Subcutaneous abdominal adipose tissue (tissue), 5 donors: ENCODE measurements around the gene COL18A1.
"Not testable (repeated sequence)": the region's sequence is repeated elsewhere in the genome, so short reads cannot be mapped to it uniquely, and the experiment has no call there.

Experiments
- H3K27ac ChIP-seq: one replicate; pipeline ENCODE4 v1.7.0; 2013; ENCODE audit warnings: low read depth, mild to moderate bottlenecking, inconsistent platforms, low read length, moderate library complexity
- H3K27me3 ChIP-seq, 5 donors: one replicate each; pipeline ENCODE4 v1.7.0; 2013; ENCODE audit warnings: low read length in 5 of 5, inconsistent platforms in 1 of 5; ENCODE audit not compliant: control insufficient read depth in 5 of 5, insufficient read depth in 4 of 5
- H3K36me3 ChIP-seq, 5 donors: one replicate each; pipeline ENCODE4 v1.7.0; 2013; ENCODE audit warnings: low read length in 5 of 5; ENCODE audit not compliant: control insufficient read depth in 5 of 5, insufficient read depth in 5 of 5
- H3K4me1 ChIP-seq, 5 donors: one replicate each; pipeline ENCODE4 v1.7.0; 2013; ENCODE audit warnings: low read length in 5 of 5, mild to moderate bottlenecking in 3 of 5, moderate library complexity in 1 of 5; ENCODE audit not compliant: control insufficient read depth in 5 of 5, insufficient read depth in 5 of 5
- H3K4me3 ChIP-seq, 5 donors: one replicate each; pipeline ENCODE4 v1.7.0; 2013; ENCODE audit warnings: low read length in 5 of 5, low read depth in 1 of 5
- H3K9ac ChIP-seq, 5 donors: one replicate each; pipeline ENCODE4 v1.7.0; 2013; ENCODE audit warnings: low read length in 5 of 5, mild to moderate bottlenecking in 4 of 5, moderate library complexity in 3 of 5
- H3K9me3 ChIP-seq, 5 donors: one replicate each; pipeline ENCODE4 v1.7.0; 2013; ENCODE audit warnings: low read length in 5 of 5; ENCODE audit not compliant: control insufficient read depth in 5 of 5
- donor health status: healthy.
- donor health status: healthy.
- donor health status: healthy.
- donor health status: healthy.
- donor health status: healthy.

The COL18A1 gene

DNA sequence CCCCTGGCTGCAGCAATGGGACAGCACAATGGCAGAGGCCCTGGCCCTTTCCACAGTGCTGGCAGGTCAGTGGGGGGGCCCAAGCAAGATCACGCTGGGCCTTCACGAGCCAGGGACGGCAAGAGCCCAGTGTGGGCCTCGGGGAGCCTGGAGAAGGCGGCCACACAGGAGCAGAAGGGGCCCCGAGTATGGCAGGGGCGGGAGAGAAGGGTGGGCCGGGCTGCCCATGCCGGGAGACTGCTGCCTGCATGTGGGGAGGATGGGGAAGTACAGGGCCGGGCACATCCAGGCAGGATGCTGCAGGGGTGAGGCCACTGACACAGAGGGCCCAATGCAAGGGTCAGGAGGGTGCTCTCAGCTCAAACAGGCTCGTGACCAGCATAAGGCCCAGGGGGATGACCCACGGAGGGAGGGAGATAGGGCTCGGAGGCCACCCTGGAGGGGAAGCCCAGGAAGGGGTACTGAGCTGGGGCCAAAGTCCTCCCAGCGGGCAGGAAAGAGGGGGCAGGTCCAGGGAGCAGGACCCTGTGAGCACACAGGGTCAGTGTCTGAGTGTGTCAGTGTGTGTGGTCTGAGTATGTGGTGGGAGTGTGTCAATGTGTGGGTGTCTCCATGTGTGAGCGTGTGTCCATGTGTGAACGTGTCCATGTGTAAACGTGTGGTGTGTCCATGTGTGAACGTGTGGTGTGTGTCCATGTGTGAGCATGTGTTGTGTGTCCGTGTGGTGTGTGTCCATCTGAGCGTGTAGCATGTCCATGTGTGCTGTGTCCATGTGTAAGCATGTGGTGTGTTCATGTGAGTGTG, 124.2 kb downstream of the COL18A1 start:
- Histone ChIP-seq H3K4me3 (no peak overlapping the region), H3K27ac (no peak overlapping the region), H3K4me1 (peaks cover 0 to 52% (median 30%) of the 10 kb centered on the region in 5 donors), H3K9me3 (no peaks in the 10 kb centered on the region), H3K36me3 (peaks cover 0 to 37% (median 19%) of the 10 kb centered on the region in 5 donors), H3K9ac (no peak overlapping the region), H3K27me3 (no peaks in the 10 kb centered on the region)

DNA sequence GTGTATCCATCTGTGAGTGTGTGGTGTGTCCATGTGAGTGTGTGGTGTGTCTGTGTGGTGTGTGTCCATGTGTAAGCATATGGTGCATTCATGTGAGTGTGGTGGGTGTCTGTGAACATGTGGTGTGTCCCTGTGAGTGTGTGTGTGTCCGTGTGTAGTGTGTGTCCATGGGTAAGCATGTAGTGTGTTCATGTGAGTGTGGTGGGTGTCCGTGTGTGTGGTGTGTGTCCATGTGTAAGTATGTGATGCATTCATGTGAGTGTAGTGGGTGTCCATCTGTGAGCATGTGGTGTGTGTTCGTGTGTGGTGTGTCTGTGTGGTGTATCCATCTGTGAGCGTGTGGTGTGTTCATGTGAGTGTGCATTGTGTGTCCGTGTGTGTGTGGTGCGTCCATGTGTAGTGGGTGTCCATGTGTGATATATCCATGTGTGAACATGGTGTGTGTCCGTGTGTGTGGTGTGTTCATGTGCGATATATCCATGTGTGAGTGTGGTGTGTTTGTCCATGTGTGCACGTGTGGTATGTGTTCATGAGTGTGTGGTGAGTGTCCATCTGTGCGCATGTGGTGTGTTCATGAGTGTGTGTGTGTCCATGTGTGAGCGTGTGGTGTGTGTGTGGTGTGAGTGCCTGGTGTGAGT, 124.9 kb downstream of the COL18A1 start:
- Histone ChIP-seq H3K27ac (no peak overlapping the region), H3K36me3 (peaks cover 0 to 34% (median 19%) of the 10 kb centered on the region in 5 donors), H3K4me1 (peaks cover 1 to 58% (median 37%) of the 10 kb centered on the region in 5 donors), H3K9ac (no peak overlapping the region), H3K4me3 (no peak overlapping the region), H3K9me3 (no peaks in the 10 kb centered on the region), H3K27me3 (no peaks in the 10 kb centered on the region)

DNA sequence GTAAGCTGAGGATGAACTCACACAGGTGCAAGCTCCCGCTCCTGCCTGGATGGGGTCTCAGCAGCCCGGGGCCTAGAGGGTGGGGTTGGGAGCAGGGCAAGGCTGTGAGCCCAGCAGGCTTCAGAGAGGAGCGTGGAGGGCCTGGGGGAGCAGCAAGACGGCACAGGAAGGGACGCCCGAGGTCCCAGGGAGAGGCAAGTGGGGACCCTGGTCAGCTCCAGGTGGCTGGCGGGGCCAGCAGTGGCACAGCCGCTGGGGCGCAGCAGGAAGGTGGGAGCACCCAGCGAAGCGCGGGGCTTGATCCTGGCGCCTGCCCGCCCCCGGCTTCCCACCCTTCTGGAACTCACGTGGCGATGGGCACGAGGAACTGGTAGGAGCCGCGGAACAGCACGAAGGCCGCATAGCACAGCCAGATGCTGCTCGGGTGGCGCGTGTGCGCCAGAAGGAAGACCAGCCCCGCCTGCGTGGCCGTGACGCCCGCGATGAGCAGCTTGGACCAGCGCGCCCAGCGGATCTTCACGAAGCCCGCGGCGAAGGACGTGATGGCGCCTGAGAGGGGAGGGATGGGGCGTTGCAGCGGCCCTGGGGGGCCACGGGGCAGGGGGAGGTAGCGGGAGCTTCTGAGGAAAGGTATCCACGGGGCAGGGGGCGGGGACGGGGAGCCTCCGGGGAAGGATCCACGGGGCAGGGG, 125.6 kb downstream of the COL18A1 start:
- Histone ChIP-seq H3K4me1 (peaks cover 1 to 58% (median 38%) of the 10 kb centered on the region in 5 donors), H3K36me3 (peaks cover 0 to 28% (median 19%) of the 10 kb centered on the region in 5 donors), H3K9ac (no peak overlapping the region), H3K27me3 (no peaks in the 10 kb centered on the region), H3K27ac (no peak overlapping the region), H3K9me3 (no peaks in the 10 kb centered on the region), H3K4me3 (no peak overlapping the region)

DNA sequence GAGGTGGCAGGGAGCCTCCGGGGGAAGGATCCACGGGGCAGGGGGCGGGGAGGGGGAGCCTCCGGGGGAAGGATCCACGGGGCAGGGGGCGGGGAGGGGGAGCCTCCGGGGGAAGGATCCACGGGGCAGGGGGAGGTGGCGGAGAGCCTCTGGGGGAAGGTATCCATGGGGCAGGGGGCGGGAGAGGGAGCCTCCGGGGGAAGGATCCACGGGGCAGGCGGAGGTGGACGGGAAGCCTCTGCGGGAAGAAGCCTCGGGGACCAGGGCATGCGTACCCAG, 126.1 kb downstream of the COL18A1 start:
- peaks cover 1 to 59% (median 42%) of the 10 kb centered on the region in 5 donors for H3K4me1 ChIP-seq
- not testable (repeated sequence) for H3K27ac ChIP-seq, H3K9me3 ChIP-seq, H3K4me3 ChIP-seq, H3K27me3 ChIP-seq, H3K9ac ChIP-seq
- peaks cover 0 to 26% (median 19%) of the 10 kb centered on the region in 5 donors for H3K36me3 ChIP-seq

DNA sequence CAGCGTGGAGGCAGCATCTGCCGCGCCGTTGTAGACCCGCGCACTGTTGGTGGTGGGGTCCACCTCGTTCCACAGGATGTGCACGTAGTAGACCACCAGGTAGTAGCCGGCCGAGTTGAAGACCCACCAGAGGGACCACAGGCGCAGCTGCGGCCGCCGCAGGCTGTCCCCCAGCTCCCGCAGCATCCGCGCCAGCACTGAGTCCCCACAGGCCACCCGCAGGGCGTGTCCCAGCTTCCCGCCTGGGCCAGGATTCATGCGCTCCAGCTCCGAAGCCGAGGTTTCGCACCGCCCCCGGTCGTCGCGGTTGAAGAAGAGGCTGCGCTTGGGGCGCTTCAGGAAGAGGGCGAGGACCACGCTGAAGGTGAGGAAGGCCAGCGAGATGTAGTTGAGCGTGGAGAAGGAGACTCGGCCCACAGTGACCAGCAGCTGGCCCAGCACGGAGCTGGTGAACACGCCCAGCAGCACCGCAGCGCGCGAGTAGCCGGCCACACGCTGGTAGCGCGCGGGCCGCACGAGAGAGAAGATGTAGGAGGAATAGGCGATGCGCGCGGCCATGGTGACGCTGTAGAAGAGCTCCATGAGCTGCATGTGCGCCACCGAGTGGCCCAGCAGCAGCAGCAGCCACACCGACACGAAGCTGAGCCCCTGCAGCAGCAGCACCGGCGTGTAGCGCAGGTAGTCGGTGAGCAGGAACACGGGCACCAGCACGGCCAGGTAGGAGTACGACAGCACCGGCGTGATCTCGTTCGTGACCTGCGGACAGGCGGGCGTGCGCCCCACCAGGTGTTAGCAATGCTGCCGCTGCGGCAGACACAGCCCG, 126.6 kb downstream of the COL18A1 start:
- Histone ChIP-seq H3K9ac (no peak overlapping the region), H3K9me3 (no peaks in the 10 kb centered on the region), H3K4me3 (no peak overlapping the region), H3K4me1 (peaks cover 1 to 59% (median 43%) of the 10 kb centered on the region in 5 donors), H3K27me3 (no peaks in the 10 kb centered on the region), H3K36me3 (peaks cover 0 to 26% (median 19%) of the 10 kb centered on the region in 5 donors), H3K27ac (no peak overlapping the region)

DNA sequence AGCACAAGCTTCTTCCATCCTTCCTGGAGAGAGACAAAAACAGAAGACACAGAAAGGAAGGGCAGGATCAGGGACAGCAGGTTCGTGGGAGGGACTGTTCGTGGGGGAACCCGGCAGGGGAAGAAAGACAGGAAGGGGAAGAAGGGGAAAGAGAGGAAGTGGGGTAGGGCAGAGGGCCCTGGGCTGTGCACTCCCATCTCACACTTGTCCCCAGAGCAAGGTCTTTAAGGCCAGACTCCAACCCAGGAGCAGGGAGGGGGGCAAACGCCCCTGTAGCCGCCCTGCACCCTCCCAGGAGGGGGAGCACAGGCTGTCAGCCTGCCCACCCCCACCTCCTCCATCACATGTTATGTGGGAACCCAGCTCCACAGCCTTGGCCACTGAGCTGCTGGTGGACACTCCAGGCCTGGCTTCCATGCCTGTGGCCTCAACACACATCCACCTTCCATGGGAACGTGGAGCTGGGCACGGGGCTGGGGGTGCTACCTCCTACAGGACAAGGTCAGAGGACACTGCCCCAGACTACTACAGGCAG, 127.9 kb downstream of the COL18A1 start:
- no peaks in the 10 kb centered on the region for H3K9me3 ChIP-seq
- H3K4me1 ChIP-seq, result peaks cover 1 to 57% (median 40%) of the 10 kb centered on the region in 5 donors
- H3K4me3 ChIP-seq, result peak overlapping the region in 1 of 5 donors; percentile 16
- H3K27me3 ChIP-seq, result no peaks in the 10 kb centered on the region
- peak overlapping the region; percentile 57 for H3K27ac ChIP-seq
- peaks cover 0 to 26% (median 19%) of the 10 kb centered on the region in 5 donors for H3K36me3 ChIP-seq
- H3K9ac ChIP-seq, result no peak overlapping the region

DNA sequence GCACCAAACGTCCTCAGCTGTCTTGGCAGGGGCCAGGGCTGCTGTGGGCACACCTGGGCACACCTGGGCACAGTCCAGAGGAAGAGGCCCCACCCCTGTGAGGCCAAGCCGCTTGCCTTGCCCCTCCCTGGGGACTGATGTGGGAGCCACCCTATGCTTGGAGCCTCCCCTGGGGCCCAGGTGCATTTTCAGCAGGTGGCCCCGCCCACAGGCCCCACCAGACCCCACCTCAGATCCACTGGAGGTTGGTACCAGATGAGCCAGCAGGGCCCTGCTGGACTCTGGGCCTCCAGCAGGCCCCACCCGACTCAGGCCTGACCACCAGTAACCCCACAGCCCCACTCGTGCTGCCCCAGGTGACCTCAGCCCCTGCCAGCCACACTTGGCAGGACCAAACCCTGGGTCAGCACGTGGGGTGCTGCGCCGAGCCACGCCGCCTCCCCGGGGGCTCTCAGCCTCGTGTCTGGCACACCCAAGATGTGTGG, 128.4 kb downstream of the COL18A1 start:
- Histone ChIP-seq H3K36me3 (peaks cover 0 to 26% (median 19%) of the 10 kb centered on the region in 5 donors), H3K4me3 (peak overlapping the region in 1 of 5 donors; percentile 37), H3K9ac (peak overlapping the region in 1 of 5 donors; percentile 52), H3K27me3 (no peaks in the 10 kb centered on the region), H3K9me3 (no peaks in the 10 kb centered on the region), H3K4me1 (peaks cover 1 to 52% (median 35%) of the 10 kb centered on the region in 5 donors), H3K27ac (peak overlapping the region; percentile 57)

DNA sequence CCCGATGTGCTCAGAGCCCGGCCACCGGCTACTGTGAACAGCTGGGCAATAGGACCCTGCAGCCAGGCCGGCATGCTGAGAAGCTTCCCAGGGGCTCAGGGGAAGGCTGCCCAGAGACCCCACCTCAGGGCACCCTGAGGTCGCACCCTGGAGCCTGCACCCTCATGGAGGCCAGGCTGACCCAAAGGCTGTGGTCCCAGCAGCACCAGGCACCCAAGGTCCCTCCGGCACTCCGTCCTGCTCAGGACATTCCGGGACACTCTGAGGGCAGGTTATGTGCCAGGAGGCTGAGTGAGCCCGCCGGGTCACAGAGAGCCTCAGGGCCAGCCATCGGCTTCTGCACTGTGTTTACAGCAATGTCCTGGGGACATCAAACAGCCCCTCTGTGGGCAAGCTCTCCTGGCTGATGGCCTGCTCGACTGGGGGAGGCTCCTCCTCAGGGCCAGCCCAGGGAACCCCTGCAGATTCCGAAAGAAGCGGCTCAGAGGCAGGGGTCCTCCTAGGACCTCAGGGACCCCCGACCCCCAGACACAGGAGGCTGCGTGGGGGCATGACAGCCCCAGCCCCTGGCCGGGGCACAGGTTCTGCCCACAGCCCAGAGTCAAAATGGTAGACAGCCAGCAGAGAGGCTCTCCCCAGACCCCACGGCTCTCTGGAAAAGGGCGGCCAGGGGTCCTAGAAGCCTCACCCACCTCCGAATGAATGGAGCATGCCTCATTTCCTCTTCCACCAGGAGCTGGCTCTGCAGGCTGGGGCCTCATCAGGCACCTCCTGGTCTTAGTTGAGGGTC, 129.1 kb downstream of the COL18A1 start:
- Histone ChIP-seq H3K36me3 (peaks cover 0 to 26% (median 19%) of the 10 kb centered on the region in 5 donors), H3K9ac (peak overlapping the region in 2 of 5 donors; percentile 24 to 52), H3K27me3 (no peaks in the 10 kb centered on the region), H3K9me3 (no peaks in the 10 kb centered on the region), H3K27ac (peak overlapping the region; percentile 57), H3K4me3 (peak overlapping the region in 3 of 5 donors; percentile 5 to 45 (median 37)), H3K4me1 (peaks cover 1 to 46% (median 31%) of the 10 kb centered on the region in 5 donors)
